Stimulated activated CD8-positive, alpha-beta memory T cell treated with anti-CD3 and anti-CD28 coated beads, Interleukin-7, amount 100 ng/mL, for 24 hours (primary cell): ENCODE measurements around the gene SLAMF6.

Experiments
- DNase-seq: peaks from one replicate; pipeline ENCODE4 v3.0.0-alpha.2; 2020; ENCODE audit warnings: low read depth

SLAMF6 gene

GRCh38 chr1:160467576-160467975 lies 55.5 kb downstream of the SLAMF6 start:
- DNase-seq = no peak

DNA sequence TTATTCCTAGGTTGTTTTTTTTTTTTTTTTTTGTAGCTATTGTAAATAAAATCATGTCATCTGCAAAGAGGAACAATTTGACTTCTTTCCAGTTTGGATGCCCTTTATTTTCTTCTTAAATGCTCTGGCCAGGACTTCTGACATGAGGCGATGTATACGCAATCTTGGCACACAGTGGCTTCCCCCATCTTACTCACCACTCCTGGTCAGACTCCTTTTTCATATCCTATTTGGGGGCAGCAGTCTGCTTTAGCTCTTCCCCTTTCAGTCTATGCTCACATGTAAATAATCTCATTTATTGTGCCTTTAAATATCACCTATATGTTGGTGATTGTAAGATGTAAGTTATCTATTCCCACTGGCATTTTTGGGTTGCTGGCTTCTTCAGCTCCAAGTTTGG lies 56.1 kb downstream of the SLAMF6 start:
- no peak for DNase-seq

DNA sequence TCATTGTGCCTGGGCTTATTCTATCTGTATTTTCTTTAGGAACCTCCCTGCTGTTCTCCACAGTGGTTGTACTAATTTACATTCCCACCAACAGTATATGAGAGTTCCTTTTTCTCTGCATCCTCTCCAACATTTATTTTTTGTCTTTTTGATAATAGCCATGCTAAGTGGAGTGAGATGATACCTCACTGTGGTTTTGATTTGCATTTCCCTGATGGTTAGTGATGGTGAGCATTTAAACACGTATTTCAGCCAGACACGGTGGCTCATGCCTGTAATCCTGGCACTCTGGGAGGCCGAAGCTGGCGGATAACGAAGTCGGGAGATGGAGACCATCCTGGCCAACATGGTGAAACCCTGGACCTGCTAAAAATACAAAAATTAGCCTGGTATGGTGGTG lies 57.9 kb downstream of the SLAMF6 start:
- no peak for DNase-seq

GRCh38 chr1:160460683-160461287 lies 62.3 kb downstream of the SLAMF6 start:
- no peak for DNase-seq

DNA sequence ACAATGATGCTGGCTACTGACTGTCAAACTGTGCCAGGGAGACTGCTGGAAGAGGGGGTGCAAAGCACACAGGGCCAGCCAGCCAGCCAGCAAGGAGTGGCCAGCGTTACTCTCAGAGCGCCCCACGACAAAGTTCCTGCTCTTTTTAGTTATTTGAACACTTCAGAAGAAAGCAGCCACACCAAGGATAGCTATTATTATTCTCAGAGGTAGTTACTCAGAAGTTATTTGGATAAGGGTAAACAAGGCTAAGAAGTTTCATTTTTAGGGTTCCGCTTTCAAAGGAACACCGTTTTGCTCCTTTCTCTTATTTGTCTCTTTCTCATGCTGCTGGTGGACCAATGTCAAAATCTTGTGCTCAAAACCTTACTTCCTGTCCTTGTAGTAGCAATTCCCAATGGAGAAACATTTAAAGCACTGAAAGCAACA lies 62.8 kb downstream of the SLAMF6 start:
- no peak for DNase-seq

GRCh38 chr1:160459687-160460086 lies 63.4 kb downstream of the SLAMF6 start:
- no peak for DNase-seq

- no peak for DNase-seq
Observed at GRCh38 chr1:160459056-160459455, 64.0 kb downstream of the SLAMF6 start.

DNA sequence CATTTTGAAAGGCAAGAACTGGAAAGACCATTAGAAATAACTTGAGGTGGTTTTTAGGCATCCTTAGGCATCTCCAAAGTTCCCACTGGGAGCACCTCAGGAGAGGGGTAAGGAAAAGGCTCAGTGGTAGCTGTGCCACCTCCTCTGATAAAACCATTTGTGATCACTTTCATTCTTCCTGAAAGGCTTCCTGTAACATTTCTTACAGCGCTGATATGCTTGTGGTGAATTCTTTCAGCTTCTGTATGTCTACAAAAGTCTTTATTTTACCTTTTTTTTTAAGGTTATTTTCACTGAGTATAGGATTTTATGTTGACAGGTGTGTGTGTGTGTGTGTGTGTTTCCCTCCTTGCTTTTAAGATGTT lies 67.9 kb downstream of the SLAMF6 start:
- DNase-seq = no peak

DNA sequence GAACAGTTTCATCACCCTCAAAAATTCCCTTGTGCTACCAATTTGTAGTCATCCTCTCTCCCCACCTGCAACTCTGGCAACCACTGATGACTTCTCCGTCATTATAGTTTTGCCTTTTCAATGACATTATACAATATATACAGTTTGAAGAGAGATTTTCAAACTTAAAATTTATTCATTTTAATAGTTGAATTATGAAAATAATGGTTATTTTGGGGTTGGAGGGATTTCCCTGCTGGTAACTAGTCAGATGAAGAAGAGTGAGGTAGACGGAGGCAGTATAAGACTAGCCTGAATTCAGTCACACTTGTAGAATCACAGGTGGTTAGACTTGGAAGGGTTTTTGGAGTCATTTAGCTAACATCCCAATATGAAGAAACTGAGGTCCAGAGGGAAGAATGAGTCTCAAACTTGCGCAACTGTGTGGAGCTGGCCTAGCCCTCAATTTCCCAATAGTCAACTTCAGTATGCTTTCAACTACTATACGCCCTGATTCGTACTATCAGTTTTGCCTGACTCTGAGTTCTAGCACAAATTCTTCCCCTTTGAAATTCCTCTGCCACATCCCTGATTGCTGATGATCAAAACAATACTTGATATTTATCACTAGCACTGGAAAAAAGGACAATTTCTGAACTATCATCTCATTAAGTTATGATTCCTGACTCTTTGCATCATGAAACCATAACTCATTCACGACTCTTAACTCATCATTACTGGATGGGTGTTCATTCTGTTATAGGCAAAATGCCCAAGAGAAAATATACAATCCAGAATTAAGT lies 68.5 kb downstream of the SLAMF6 start:
- DNase-seq = no peak

GRCh38 chr1:160453443-160453842 lies 69.6 kb downstream of the SLAMF6 start:
- no peak for DNase-seq

DNA sequence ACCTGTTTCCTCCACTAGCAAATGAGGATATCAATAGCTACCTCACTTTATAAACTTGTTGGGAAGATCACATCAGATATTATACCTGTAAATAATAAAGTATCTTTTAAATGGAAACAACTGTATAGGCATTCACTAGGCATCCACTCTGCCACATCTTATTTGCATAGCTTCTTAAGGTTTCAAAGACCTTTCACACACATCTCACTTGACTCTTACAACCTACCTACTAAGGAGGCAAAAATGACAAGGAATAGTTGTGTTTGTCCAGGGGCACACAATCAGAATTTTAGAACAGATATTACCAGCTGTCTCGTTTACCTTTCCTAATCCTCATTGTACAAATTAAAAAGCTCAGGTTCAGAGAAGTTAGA lies 71.2 kb downstream of the SLAMF6 start:
- no peak for DNase-seq

DNA sequence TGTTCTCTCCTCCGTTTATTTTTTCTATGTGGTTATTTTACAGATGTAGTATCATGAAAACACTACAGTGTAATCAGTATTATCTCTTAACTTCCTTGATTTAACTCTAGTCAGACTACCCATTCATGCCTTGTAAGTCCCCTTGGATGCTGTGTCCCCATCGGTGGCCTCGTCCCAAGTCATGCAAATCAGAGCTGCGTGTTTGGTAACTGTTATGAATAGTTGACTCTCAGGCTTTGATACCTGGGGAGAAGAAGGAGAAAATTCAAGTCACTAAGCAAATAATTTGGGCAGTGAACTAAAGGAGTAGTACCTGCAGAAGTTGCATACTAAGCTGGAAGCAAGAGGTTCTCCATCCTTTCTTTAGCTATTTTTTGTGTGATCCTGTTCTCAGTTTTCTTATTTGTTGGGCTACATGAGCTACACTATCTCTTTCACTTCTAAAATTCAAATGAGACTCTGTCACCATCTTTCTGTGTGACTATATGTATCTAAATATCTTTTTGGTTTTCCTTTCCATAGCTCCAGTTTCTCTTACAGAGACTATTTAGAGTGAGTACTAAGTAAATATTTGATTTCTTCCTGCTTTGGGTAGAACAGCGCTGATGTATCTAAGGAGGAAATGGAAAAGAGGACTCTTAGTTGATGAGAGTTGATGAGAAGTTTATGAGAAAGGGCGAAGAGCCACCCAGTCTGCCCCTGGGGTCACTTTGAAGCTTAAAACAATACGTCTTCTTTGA lies 71.8 kb downstream of the SLAMF6 start:
- DNase-seq = no peak

DNA sequence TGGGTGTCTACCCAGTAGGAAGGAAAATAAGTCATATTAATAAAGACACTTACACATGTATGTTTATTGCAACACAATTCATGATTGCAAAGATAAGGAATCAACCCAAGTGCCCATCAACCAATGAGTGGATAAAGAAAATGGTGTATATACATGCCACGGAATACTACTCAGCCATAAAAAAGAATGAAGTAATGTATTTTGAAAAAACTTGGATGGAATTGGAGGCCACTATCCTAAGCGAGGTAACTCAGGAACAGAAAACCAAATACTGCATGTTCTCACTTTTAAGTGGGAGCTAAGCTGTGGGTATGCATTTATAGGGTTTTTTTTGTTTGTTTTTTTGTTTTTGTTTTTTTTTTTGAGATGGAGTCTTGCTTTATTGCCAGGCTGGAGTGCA lies 73.6 kb downstream of the SLAMF6 start:
- DNase-seq = no peak

- no peak for DNase-seq
Observed at GRCh38 chr1:160446945-160447600, 76.0 kb downstream of the SLAMF6 start.

- DNase-seq = no peak
Observed at GRCh38 chr1:160439718-160440117, 83.3 kb downstream of the SLAMF6 start.

- DNase-seq = no peak
Observed at GRCh38 chr1:160438935-160439334, 84.1 kb downstream of the SLAMF6 start.

- no peak for DNase-seq
Observed at GRCh38 chr1:160438317-160438918, 84.6 kb downstream of the SLAMF6 start.

- no peak for DNase-seq
Observed at GRCh38 chr1:160437432-160438316, 85.4 kb downstream of the SLAMF6 start.

GRCh38 chr1:160436966-160437365 lies 86.1 kb downstream of the SLAMF6 start:
- no peak for DNase-seq
